HG02973 (cell line): Measurements from ENCODE around the gene TMEM158.
A peak's percentile ranks its signal among the peaks of the same experiment; 100 is the strongest.

Source experiments
- ATAC-seq: cut with Tn5 transposase; IDR thresholded peaks from one replicate; pipeline ENCODE4 v1.9.1; 2021; ENCODE audit warnings: moderate library complexity; ENCODE audit not compliant: unreplicated experiment

Gene TMEM158

GRCh38 chr3:45226206-45226915 lies at the start of gene TMEM158:
Gene TMEM158, minus strand, starts transcription at chr3:45226287. Its CDS starts 260 bp downstream, at chr3:45226027.
- ATAC-seq: peak; percentile 58

GRCh38 chr3:45275006-45275704 lies 49.1 kb upstream of the TMEM158 start:
- ATAC-seq: no peak

DNA sequence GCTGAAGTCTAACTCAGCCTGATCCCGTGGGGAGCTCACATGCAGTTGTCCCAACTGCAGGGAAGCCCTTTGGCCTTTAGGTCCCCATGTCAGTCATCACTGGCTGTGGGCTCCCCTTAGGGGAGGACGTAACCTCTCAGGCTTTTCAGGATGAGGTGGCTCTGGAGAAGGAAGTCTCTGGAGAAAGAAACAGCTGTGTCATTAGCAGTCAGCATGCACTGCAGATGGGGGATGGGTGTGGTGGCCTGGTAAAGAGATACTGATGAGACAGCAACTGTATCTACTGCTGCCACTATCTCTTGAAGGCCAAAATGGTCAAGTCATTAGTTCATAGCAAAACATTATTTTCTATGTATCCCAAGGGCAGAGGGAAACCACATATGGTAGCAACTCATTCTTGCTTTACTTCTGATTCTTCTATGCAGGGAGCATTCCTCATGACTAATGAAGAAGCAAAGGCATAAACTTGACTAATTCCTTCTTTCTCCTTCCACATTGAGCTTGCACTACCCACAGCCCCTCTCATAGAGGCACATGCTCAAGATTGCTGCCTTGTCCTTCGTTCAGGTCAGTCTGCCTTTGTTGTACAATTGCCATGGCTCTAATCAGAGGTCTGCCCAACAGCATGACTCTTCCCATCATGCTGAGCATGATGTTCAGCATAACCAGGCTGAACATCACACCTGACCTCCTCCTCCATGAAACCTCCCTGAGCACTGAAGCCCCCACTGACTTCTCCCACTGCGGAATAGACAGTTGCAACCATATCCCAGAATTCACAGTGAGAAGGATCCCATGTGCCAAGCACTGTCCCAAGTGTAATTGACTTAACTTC lies 47.8 kb upstream of the TMEM158 start:
- no peak for ATAC-seq

GRCh38 chr3:45272828-45273470 lies 46.9 kb upstream of the TMEM158 start:
- no peak for ATAC-seq

DNA sequence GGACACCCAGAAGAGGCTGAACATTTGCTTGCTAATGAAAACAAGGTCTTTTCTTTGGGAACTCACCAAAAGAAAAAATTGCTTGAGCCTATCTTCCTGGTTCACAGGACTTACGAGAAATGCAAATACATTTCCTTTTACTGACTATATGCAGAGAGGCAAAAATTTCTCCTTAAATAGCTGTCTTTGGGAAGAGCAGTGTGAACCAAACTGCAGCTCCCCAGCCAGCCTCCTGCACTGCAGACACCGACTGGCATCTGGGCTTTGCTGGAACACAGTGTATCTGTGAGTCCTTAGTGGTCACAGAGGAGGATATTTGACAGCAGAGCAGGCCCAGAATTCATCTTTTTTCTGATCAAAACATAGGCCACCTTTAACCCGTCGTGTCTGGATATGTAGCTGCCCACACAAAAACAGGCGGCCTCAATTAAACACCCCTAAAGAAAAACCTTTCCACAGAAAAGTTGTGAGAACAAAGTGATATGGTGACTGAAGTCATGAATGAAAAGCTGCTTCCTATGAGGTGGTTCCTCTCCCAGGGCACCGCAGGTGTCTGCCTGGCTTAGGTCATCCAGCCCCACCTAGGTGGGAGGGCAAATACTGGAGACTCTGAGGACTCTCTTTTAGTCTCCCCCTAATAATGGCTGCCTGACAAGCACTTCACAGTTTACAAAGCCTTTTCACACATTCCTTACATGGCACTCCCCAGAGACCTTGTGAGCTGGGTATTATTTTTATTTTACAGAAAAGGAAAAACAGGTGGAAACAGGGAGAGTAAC lies 46.1 kb upstream of the TMEM158 start:
- no peak for ATAC-seq

DNA sequence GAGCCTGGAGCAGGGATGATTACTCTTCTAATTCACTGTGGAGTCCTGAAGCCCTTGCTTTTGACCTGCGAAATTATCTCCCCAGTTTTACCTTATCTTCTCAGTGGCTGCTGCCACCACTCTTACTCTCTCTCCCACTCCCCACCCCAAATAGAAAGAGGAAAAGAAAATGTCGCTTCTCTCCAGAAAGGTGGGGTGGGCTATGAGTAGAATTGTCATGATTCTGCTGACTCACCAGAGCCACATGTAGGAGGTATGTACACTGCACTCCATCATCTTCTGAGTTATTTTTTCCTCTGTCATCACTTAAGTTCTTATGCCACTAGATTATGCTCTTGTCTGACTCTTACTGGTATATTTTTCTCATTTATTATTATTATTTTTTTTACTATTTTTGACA lies 43.9 kb upstream of the TMEM158 start:
- ATAC-seq: no peak

DNA sequence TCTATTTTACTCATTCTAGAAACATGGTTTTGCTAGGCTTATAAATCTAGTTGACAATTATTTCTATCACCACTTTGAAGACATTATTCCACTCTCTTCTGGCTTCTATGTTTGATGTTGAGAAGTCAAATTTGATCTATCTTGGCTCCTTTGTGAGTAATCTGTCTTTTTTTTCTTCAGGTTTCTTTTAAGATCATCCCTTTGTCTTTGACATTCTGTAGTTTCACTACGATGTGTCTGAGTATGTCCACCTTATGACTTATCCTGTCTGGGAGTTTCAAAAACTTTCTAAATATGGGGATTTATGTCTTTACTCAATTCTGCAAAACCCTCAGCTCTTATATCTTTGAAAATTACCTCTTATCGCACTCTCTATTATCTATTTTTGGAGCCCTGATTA lies 41.0 kb upstream of the TMEM158 start:
- ATAC-seq: no peak

- ATAC-seq: no peak
Measured at GRCh38 chr3:45261333-45262110, 35.4 kb upstream of the TMEM158 start.

GRCh38 chr3:45259133-45259532 lies 33.0 kb upstream of the TMEM158 start:
- ATAC-seq: no peak

- no peak for ATAC-seq
Measured at GRCh38 chr3:45258317-45258716, 32.2 kb upstream of the TMEM158 start.

DNA sequence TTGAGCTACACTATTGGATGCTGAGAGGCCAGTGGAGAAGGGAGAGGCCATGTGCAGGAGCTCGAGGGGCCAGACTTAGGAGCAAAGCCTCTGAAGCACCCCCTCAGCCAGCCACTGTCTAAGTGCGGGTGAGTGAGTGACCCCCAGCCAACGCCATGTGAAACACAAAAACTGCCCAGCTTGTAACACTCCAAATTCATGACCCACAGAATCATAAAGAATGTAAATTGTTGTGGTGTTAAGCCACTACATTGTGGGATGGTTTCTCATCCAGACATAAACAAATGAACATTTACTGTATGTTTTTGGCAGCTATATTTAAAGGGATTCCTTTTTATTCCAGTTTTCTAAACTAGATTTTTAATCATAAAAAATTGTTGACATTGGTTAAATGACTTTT lies 27.2 kb upstream of the TMEM158 start:
- no peak for ATAC-seq

- no peak for ATAC-seq
Measured at GRCh38 chr3:45252826-45253225, 26.7 kb upstream of the TMEM158 start.

DNA sequence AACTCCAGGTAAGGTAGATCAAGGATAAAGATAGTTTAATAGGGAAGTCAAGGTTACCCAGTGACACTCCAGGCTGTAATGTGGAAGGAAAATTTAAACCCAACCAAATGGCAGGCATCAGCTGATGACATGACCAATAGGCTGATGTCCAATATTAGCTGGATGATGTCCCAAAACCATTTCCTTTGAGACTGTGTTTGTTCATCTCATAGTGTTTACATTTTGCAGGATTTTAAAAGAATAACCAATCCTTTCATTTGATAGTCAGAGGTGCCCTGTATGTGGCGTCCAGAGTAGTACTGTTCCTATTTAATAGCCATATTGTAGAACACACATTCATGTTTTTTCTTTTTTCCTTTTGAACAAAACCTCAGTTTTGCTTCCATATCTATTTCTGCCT lies 23.3 kb upstream of the TMEM158 start:
- no peak for ATAC-seq

- ATAC-seq: no peak
Measured at GRCh38 chr3:45246241-45246640, 20.2 kb upstream of the TMEM158 start.

DNA sequence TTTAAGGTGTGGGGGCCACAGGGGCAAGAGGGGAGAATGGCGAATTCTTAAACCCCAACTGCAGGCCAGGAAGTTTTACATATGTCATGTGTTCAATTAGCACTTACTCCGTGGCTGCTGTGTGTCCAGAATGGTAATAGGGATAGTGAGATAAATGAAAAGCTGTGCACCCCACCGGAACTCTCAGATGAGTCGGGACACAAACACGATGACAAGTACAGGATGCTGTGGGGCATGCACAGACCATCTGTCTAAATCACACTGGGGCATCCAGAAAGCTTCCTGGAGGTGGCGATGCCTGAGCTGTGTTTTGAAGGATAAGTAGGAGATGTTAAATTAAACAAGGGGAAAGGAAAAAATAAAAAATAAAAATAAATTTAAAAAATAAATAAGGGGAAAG lies 18.3 kb upstream of the TMEM158 start:
- no peak for ATAC-seq

DNA sequence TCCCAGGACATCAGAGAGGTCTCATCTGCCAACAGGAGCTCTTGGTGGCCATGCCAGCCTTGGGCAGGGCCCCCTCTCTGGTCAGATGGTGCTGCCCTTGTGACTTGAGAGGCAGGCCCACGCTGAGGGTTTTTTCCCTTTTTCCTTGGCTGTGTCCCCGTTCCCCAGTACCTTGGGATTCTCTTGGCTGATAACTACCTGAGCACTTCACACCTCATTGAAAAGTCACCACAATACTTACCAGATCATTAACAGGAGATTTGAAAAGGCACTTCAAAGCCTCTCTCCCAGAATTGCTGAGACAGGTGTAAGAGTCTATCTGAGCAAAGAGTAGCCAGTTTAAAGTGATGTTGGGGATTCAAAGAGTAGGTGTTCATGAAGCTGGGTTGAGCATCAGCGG lies 15.1 kb upstream of the TMEM158 start:
- ATAC-seq: no peak

DNA sequence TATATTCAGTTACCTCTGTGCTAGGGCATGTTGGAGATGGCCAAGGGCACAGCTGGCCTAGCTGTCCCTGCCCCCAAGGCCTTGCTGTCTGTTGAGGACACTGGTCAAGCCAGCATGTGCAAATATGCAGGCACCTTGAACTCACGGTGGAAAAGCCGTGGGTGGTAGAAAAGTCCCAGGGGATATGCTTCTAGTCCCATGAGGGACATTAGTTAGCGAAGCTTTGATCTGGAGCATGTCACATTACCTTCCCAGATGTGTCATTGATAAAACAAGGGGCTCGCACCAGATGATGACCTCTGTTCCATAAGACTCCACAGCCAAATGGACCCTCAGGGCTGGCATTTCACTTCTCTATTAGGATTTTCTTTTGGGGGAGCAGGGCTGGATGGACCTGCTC lies 14.2 kb upstream of the TMEM158 start:
- no peak for ATAC-seq

DNA sequence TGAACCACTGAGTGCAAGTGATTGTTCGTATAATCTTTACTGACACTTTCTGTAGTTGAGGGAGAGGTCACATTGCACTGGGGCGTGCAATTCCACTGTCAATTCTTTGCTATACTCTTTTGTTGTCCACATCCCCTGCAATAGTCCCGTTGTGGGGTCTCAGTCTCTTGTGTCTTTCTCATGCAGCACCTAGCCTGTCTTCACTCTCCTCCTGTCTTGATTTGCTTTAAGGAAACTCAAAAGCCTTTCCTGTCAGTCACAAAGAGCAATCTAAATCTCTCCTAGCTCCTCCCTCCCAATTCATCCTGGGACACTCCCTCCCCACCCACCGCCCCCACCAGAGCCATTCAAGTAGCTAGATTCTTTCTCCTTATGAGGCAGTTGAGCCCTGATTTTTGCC lies 13.2 kb upstream of the TMEM158 start:
- no peak for ATAC-seq

DNA sequence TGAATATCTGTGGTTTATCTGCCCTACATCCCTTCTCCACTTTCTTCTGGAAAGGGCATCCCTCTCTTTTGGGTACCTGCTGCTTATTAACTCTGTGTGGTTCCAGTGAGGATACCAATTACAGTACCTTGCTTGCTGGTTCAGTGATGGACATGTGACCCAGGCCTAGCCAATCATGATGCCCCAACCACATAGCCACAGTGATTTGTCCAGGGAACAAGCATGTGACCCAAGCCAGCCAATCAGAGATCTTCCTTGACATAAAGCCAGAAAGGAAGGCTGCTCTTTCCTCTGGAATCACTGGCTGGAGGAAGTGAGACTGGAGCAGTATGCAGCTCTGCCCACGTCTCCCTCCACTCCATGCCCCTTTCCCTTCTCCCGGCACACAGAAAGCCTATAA lies 10.9 kb upstream of the TMEM158 start:
- no peak for ATAC-seq

DNA sequence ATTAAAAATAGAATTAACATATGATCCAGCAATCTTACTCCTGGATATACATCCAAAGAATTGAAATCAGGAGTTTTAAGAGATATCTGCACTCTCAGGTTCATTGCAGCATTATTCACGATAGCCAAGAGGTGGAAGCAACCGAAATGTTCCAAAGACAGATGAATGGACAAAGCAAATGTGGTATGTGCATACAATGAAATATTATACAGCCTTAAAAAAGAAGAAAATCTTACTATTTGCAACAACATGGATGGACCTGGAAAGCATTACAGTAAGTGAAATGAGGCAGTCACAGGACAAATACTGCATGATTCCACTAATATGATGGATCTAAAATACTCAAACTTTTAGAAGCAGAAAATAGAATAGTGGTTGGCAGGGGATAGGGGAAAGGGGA lies 9.3 kb upstream of the TMEM158 start:
- ATAC-seq: no peak
